Keratinocyte (primary cell): ENCODE measurements around the gene KRT78. TPM values are rescaled to one million over a fixed set of nuclear protein-coding genes. Genes with fewer than 3 reads are reported as not detected.

ENCODE experiments used
- DNase-seq: peaks from one replicate; pipeline ENCODE4 v3.0.0-alpha.2; 2011; ENCODE audit warnings: low read depth, missing footprints, low spot score
- FAIRE-seq: peaks from 2 replicates; lab custom pipeline; 2011; peaks lifted over from hg19 to GRCh38; lab: Jason Lieb, UNC
- H2AFZ ChIP-seq: 2 replicates; pipeline ENCODE4 v1.6.0; 2012; ENCODE audit warnings: low read length, control low read depth, inconsistent platforms; ENCODE audit not compliant: control insufficient read depth
- H3K27ac ChIP-seq: 2 replicates; pipeline ENCODE4 v1.5.1; 2011; ENCODE audit warnings: low read length; ENCODE audit not compliant: control insufficient read depth, insufficient read depth
- H3K27me3 ChIP-seq: 3 replicates; pipeline ENCODE4 v1.6.0; 2011; ENCODE audit warnings: low read length; ENCODE audit not compliant: control insufficient read depth, insufficient read depth; ENCODE audit errors: extremely low read depth
- H3K36me3 ChIP-seq, 2 experiments: 2 replicates in 1 of 2; 3 replicates in 1 of 2; pipeline ENCODE4 v1.5.1; 2011; ENCODE audit warnings: low read length in 2 of 2, mild to moderate bottlenecking in 1 of 2; ENCODE audit not compliant: control insufficient read depth in 2 of 2, insufficient read depth in 2 of 2; ENCODE audit errors: extremely low read depth in 1 of 2
- H3K4me1 ChIP-seq: 3 replicates; pipeline ENCODE4 v1.5.1; 2011; ENCODE audit warnings: low read length; ENCODE audit not compliant: control insufficient read depth, insufficient read depth; ENCODE audit errors: extremely low read depth
- H3K4me2 ChIP-seq: 3 replicates; pipeline ENCODE4 v1.6.0; 2011; ENCODE audit warnings: low read depth, low read length; ENCODE audit not compliant: control insufficient read depth, insufficient read depth; ENCODE audit errors: extremely low read depth
- H3K4me3 ChIP-seq, 3 experiments: fragments of 200-600 bp in 1 of 3; sonication (generic) in 1 of 3; 2 replicates in 2 of 3; 3 replicates in 1 of 3; pipeline ENCODE4 v1.5.1; 2011 to 2016; ENCODE audit warnings: low read length in 3 of 3, mild to moderate bottlenecking in 3 of 3, control low read depth in 2 of 3, inconsistent platforms in 1 of 3, low read depth in 1 of 3, mixed read lengths in 1 of 3, mixed run types in 1 of 3, moderate library complexity in 1 of 3; ENCODE audit not compliant: control insufficient read depth in 2 of 3, insufficient read depth in 2 of 3; ENCODE audit errors: extremely low read depth in 1 of 3
- H3K79me2 ChIP-seq: 2 replicates; pipeline ENCODE4 v1.6.0; 2012; ENCODE audit warnings: low read length; ENCODE audit not compliant: control insufficient read depth, insufficient read depth
- H3K9ac ChIP-seq: 3 replicates; pipeline ENCODE4 v1.6.0; 2011; ENCODE audit warnings: low read length; ENCODE audit not compliant: control insufficient read depth, insufficient read depth; ENCODE audit errors: extremely low read depth
- H3K9me1 ChIP-seq: 3 replicates; pipeline ENCODE4 v1.6.0; 2011; ENCODE audit warnings: low read length; ENCODE audit not compliant: control insufficient read depth, insufficient read depth; ENCODE audit errors: extremely low read depth
- H3K9me3 ChIP-seq: 2 replicates; pipeline ENCODE4 v1.5.1; 2012; ENCODE audit warnings: low read depth, low read length; ENCODE audit not compliant: control insufficient read depth
- H4K20me1 ChIP-seq: 3 replicates; pipeline ENCODE4 v1.6.0; 2011; ENCODE audit warnings: low read length; ENCODE audit not compliant: control insufficient read depth, insufficient read depth; ENCODE audit errors: extremely low read depth
- EZH2 ChIP-seq: IDR thresholded peaks from one replicate; pipeline ENCODE4 v1.6.1; 2012; ENCODE audit warnings: inconsistent platforms, mild to moderate bottlenecking, low read length, moderate library complexity
- dilution Hi-C: fragments of 300-500 bp; cut with MboI; formaldehyde crosslinking; loops from one replicate; pipeline ENCODE4 v1.7.0; 2020; ENCODE audit warnings: low sequenced_read_pairs; ENCODE audit not compliant: extremely low pct_ligation_motif_present
- polyA plus RNA-seq, 5 experiments: library from polyadenylated mRNA; depleted of rRNA in 3 of 5; stranded (reverse) in 3 of 5; stranded (forward) in 1 of 5; unstranded in 1 of 5; fragments of >200 nt; gene quantifications; 1 replicate in 1 of 5; 2 replicates in 3 of 5; 3 replicates in 1 of 5; pipeline versions ENCODE4 v1.2.1 to v1.2.3, GENCODE V29; 2011 to 2012; ENCODE audit warnings: missing spikeins in 2 of 5, low read depth in 1 of 5, low replicate concordance in 1 of 5
- TF ChIP-seq, protein P1 (sequence below), 3 experiments: IDR thresholded peaks in 1 of 3; conservative IDR thresholded peaks in 1 of 3; optimal IDR thresholded peaks in 1 of 3; 2 replicates in 2 of 3; 3 replicates in 1 of 3; pipeline versions ENCODE3 to v1.5.1; 2011; ENCODE audit warnings: low read length in 3 of 3, mild to moderate bottlenecking in 3 of 3, moderate library complexity in 2 of 3, control low read depth in 1 of 3, inconsistent platforms in 1 of 3; ENCODE audit not compliant: insufficient read depth in 2 of 3; ENCODE audit errors: extremely low read depth in 1 of 3

Gene KRT78
- polyA plus RNA-seq, 1 donor (not counting 4 experiments of a cell fraction or from before 2014, with no cell fraction given) = 0.96 TPM

DNA sequence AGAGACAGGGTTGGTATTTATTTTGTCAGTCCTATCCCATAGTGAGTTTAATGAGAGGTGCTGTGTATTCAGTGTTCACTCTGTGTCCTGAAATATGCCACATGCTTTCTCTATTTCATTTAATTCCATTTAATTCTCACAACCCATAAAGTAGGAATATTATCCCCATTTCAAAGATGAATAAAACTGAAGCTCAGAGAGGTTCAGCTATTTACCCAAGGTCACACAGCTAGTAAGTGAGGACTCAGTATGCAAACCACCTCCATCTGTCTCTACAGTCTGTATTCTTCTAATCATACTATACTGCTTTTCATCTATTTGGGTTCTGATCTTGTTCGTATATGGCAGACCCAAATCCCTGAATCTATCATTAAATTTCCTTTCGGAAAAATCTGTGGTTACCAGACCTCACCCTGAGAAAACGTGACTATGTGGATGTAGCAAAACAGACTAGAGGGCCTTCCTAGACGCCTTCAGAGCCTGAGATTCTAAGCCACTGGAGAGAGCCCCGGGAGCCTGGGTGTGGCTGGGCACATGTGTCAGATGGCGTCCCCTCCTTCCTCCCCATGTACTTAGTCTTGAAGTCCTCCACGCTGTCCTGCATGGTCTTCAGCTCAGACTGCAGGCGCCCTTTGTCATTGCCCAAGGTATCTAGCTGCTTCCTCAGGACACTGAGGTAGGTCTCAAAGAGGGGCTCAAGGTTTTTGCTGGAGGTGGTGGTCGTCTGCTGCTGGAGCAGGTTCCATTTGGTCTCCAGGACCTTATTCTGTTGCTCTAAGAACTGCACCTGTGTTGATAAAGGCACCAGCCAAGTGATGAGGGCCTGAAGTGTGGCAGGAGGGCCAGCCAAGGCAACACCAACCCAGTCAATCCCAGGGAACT is 37.4 kb downstream of the KRT78 start:
- FAIRE-seq = no peak
- H3K4me3 ChIP-seq = no peak overlapping the region
- no peaks in the 10 kb centered on the region for H3K4me1 ChIP-seq
- TF ChIP-seq, protein P1, sequence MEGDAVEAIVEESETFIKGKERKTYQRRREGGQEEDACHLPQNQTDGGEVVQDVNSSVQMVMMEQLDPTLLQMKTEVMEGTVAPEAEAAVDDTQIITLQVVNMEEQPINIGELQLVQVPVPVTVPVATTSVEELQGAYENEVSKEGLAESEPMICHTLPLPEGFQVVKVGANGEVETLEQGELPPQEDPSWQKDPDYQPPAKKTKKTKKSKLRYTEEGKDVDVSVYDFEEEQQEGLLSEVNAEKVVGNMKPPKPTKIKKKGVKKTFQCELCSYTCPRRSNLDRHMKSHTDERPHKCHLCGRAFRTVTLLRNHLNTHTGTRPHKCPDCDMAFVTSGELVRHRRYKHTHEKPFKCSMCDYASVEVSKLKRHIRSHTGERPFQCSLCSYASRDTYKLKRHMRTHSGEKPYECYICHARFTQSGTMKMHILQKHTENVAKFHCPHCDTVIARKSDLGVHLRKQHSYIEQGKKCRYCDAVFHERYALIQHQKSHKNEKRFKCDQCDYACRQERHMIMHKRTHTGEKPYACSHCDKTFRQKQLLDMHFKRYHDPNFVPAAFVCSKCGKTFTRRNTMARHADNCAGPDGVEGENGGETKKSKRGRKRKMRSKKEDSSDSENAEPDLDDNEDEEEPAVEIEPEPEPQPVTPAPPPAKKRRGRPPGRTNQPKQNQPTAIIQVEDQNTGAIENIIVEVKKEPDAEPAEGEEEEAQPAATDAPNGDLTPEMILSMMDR (optimal IDR thresholded peaks at IDR 0.05 in 1 of 3, IDR thresholded peaks at IDR 0.05 in 1 of 3, conservative IDR thresholded peaks at IDR 0.05 in 1 of 3; ENCODE audit: extremely low read depth in 1 of 3, insufficient read depth in 2 of 3, low read length in 3 of 3) = no peak
- TF ChIP-seq EZH2 = no peak
- H3K9ac ChIP-seq = no peak overlapping the region
- no peak for DNase-seq
- H3K27ac ChIP-seq = no peak overlapping the region
- no peaks in the 10 kb centered on the region for H3K9me3 ChIP-seq
- H3K36me3 ChIP-seq = no peaks in the 10 kb centered on the region
- no peak overlapping the region for H3K4me2 ChIP-seq
- H3K9me1 ChIP-seq = no peaks in the 10 kb centered on the region
- peaks cover 37% of the 10 kb centered on the region for H3K27me3 ChIP-seq
- H4K20me1 ChIP-seq = no peaks in the 10 kb centered on the region
- no peaks in the 10 kb centered on the region for H3K79me2 ChIP-seq
- H2AFZ ChIP-seq = no peak overlapping the region
- dilution Hi-C loops = no loop called here

DNA sequence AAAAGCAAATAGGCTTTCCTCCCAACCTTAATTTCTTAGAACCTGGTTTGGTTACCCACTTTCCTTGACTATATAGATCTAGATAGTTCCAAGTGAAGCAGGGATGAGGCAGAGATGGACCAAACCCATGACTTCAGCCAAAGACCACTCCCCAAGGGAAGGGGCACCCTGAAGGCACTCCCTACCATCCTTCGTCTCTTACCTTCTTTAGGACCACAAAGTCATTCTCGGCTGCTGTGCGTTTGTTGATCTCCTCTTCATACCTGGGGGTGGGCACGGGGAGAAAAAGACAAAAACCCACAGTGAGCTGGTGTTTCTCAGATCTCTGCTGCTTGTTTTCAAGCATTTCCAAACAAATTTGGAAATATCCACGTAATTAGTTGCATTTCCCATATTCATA is 38.2 kb downstream of the KRT78 start:
- no peaks in the 10 kb centered on the region for H3K79me2 ChIP-seq
- DNase-seq (no peak), FAIRE-seq (no peak)
- no peaks in the 10 kb centered on the region for H3K4me1 ChIP-seq
- no peaks in the 10 kb centered on the region for H3K9me1 ChIP-seq
- no peaks in the 10 kb centered on the region for H4K20me1 ChIP-seq
- no peak overlapping the region for H3K4me3 ChIP-seq
- H3K27me3 ChIP-seq = peaks cover 37% of the 10 kb centered on the region
- TF ChIP-seq, protein P1 (optimal IDR thresholded peaks at IDR 0.05 in 1 of 3, IDR thresholded peaks at IDR 0.05 in 1 of 3, conservative IDR thresholded peaks at IDR 0.05 in 1 of 3; ENCODE audit: extremely low read depth in 1 of 3, insufficient read depth in 2 of 3, low read length in 3 of 3) = no peak
- TF ChIP-seq EZH2 = no peak
- no peak overlapping the region for H3K4me2 ChIP-seq
- dilution Hi-C loops = no loop called here
- no peak overlapping the region for H2AFZ ChIP-seq
- no peaks in the 10 kb centered on the region for H3K36me3 ChIP-seq
- H3K9me3 ChIP-seq = no peaks in the 10 kb centered on the region
- no peak overlapping the region for H3K9ac ChIP-seq
- H3K27ac ChIP-seq = no peak overlapping the region
